ENCODE measurements around the gene MOCS1.

Gene MOCS1

DNA sequence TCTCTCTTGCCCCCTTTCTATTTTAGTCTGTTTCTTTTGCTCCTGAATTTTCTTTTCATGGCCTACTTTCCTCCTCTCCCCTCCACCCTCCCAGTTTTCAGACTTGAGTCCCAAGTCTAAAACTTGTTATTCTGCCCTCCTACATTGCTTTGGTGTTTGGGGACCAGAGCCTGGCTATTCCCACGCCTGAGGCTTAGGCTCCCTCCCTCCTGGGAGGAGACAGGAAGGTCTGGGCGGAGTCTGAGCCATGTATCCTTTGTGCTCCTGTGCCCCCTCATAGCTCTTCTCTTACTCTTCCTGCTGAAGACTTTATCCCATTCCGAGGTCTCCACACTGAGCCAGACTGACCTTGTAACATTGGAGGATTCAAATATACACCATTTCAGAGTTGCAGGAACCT is 72.6 kb downstream of the MOCS1 start:
- no peak for DNase-seq

DNA sequence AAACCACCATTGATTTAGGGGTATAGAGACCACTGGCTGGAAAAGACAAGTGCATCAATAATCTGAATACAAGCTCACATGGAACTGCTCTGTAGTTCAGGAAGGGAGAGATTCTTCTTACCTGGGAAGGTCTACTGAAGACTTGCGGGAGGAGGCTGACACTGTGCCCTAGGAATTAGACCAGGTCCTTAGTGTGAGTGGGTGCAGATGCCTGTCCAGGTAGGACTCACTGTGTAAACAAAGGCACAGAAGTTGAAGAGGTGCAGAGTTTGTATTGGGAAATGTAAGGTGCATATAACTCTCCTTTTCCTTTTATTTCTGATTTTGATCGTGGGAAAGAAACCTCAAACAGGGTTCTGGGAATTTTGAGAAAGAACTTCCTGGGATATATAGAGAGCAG is 75.2 kb downstream of the MOCS1 start:
- DNase-seq = no peak

DNA sequence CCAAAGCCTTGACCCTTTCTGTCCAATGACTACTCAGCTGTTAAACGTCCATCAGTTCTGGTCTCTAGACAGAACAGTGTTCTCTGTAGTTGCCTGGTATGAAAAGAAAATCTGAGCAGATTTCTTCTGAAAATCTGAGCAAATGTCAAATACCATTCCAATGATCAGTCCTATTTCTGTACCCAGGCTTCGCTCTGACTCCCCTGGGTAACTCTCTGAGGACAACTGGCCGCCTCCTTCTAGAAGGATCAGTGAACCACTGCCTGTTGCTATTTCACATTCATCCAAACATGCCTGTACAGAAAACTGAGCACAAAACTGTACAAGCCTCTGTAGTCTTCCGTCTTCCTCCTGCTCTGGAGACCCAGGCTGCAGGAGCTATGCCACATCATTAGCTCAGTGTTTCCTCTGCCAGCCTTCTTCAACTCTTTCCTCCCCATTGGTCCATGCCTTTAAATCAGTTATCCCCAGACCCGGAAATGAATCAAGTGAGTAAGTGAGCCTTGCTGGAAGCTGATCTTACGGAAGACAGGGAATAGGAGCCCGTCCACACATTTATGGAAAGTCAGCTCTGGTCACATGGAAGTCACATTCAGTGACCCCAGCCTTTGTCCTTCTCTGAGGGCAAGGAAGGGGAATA is 78.8 kb downstream of the MOCS1 start:
- DNase-seq = no peak
